ENCODE results near the gene PLEKHA7. TPM values are rescaled to one million over a fixed set of nuclear protein-coding genes. Genes with fewer than 3 reads are reported as not detected.

The PLEKHA7 gene
- total and polyA plus RNA-seq, 4 donors, result 13.3 to 31.8 (median 21.5) TPM

DNA sequence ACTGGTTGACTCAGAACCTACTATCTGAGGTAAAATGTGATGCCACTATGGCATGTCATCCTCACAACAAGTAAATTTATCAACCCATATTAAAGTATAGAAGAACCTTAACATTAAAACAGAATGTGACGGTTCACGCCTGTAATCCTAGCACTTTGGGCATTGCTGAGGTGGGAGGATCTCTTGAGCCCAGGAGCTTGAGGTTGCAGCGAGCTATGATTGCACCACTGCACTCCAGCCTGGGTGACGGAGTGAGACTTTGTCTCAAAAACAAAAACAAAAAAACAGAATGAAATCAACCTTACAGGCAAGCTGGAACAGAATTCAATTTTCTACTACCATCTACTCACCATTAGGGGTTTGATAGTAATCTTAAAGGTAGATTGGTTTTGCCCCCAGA is 86.2 kb downstream of the PLEKHA7 start:
- peaks cover 0 to 19% (median 9%) of the 10 kb centered on the region in 3 donors for H3K27me3 ChIP-seq (ENCODE audit: control insufficient read depth in 3 of 3, insufficient read depth in 3 of 3, low read length in 2 of 3)
- no peak for ATAC-seq (ENCODE audit: insufficient read depth, low FRiP score)

DNA sequence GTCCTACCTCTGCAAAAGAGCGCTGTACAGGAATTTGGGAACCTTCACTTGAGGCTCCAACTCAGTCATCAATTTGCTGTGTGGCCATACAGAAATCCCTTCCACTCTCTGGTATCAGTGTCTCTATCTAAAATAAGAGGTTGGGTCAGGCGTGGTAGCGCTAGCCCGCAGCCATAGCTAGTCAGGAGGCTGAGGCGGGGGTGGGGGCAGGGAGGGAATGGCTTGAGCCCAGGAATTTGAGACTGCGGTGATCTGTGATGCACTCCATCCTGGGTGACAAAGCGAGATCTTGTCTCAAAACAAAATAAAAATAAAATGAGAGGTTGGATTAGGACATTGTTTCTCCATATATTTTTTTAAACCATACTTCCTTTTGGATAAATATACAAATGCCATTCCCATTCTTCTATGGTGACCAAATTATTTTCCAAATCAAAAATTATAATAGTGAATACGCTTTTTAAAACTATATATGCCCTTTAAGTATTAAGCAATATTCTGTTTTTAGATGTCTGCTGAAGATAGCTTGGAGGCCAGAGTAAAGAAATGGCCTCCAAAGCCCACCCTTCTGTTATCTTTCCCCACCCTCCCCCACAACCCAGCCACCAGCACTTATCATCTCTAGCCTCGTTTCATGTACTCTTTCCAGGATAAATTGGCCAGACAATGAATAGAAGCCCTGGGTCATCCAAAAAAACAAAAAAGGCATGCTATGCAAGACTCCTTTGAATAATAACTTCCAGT is 87.2 kb downstream of the PLEKHA7 start:
- DNase-seq (no peak), ATAC-seq (ENCODE audit: insufficient read depth, low FRiP score) (no peak)
- TF ChIP-seq, protein P1, sequence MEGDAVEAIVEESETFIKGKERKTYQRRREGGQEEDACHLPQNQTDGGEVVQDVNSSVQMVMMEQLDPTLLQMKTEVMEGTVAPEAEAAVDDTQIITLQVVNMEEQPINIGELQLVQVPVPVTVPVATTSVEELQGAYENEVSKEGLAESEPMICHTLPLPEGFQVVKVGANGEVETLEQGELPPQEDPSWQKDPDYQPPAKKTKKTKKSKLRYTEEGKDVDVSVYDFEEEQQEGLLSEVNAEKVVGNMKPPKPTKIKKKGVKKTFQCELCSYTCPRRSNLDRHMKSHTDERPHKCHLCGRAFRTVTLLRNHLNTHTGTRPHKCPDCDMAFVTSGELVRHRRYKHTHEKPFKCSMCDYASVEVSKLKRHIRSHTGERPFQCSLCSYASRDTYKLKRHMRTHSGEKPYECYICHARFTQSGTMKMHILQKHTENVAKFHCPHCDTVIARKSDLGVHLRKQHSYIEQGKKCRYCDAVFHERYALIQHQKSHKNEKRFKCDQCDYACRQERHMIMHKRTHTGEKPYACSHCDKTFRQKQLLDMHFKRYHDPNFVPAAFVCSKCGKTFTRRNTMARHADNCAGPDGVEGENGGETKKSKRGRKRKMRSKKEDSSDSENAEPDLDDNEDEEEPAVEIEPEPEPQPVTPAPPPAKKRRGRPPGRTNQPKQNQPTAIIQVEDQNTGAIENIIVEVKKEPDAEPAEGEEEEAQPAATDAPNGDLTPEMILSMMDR (IDR thresholded peaks at IDR 0.05; ENCODE audit: control extremely low read depth, extremely low read depth), result no peak
- H3K9ac ChIP-seq (ENCODE audit: insufficient read depth in 1 of 2, low read length in 2 of 2), result no peak overlapping the region
- peaks cover 0 to 25% (median 9%) of the 10 kb centered on the region in 3 donors for H3K27me3 ChIP-seq (ENCODE audit: control insufficient read depth in 3 of 3, insufficient read depth in 3 of 3, low read length in 2 of 3)
- no peak overlapping the region for H3K27ac ChIP-seq (ENCODE audit: low read depth in 1 of 2, low read length in 1 of 2)
- no peaks in the 10 kb centered on the region for H3K36me3 ChIP-seq (ENCODE audit: control insufficient read depth in 4 of 4, insufficient read depth in 4 of 4, low read length in 4 of 4)
- no peak overlapping the region for H3K4me3 ChIP-seq
- no peaks in the 10 kb centered on the region for H3K9me3 ChIP-seq (ENCODE audit: control insufficient read depth in 4 of 4, insufficient read depth in 3 of 4, low read length in 3 of 4)
- peaks cover 0 to 32% (median 7%) of the 10 kb centered on the region in 5 donors for H3K4me1 ChIP-seq (ENCODE audit: control insufficient read depth in 5 of 5, insufficient read depth in 5 of 5, low read length in 5 of 5)
- 73 to 82% methylated on average over 9 of the region's 9 CpGs for WGBS, 2 donors

More for the DNA sequence above, 86.2 kb downstream of the PLEKHA7 start:
- H3K27ac ChIP-seq (ENCODE audit: low read depth in 1 of 2, low read length in 1 of 2), result no peak overlapping the region
- no peak overlapping the region for H3K4me3 ChIP-seq
- no peak overlapping the region for H3K9ac ChIP-seq (ENCODE audit: insufficient read depth in 1 of 2, low read length in 2 of 2)
- WGBS, 2 donors, result 73 to 88% methylated on average over 4 of the region's 4 CpGs
- peaks cover under 1 to 32% (median 7%) of the 10 kb centered on the region in 5 donors for H3K4me1 ChIP-seq (ENCODE audit: control insufficient read depth in 5 of 5, insufficient read depth in 5 of 5, low read length in 5 of 5)
- no peaks in the 10 kb centered on the region for H3K36me3 ChIP-seq (ENCODE audit: control insufficient read depth in 4 of 4, insufficient read depth in 4 of 4, low read length in 4 of 4)
- TF ChIP-seq, protein P1 (IDR thresholded peaks at IDR 0.05; ENCODE audit: control extremely low read depth, extremely low read depth), result no peak
- no peak for DNase-seq
- H3K9me3 ChIP-seq (ENCODE audit: control insufficient read depth in 4 of 4, insufficient read depth in 3 of 4, low read length in 3 of 4), result no peaks in the 10 kb centered on the region

DNA sequence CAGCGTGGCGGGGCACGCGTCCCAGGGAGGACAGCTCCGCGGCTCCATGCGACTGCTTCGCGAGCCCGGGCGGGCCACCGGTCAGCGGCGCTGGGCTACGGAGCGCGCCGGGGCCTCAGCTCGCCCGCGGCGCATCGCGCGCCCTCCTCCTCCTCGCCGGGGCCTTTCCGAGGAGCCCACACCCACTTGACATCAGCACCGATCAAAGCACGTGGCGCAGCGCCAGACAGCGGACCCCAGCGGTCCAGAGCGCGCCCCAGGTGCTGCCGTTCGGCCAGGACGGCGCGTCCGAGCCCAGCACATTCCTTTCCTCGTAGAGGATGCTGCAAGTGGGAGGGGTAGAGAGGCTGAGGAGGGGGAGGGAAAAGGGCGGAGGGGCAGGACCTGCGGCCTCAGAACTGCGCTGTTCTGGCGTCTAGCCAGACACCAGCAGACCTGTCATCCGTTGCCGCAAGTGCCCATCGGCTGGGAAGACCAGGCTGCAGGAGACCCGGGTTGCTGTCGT is 88.6 kb downstream of the PLEKHA7 start:
- peak; percentile 67 for ATAC-seq (ENCODE audit: insufficient read depth, low FRiP score)
- Histone ChIP-seq H3K4me1 (ENCODE audit: control insufficient read depth in 5 of 5, insufficient read depth in 5 of 5, low read length in 5 of 5) (peaks cover 0 to 32% (median 7%) of the 10 kb centered on the region in 5 donors), H3K4me3 (peak overlapping the region; percentile 42), H3K36me3 (ENCODE audit: control insufficient read depth in 4 of 4, insufficient read depth in 4 of 4, low read length in 4 of 4) (no peaks in the 10 kb centered on the region), H3K9me3 (ENCODE audit: control insufficient read depth in 4 of 4, insufficient read depth in 3 of 4, low read length in 3 of 4) (no peaks in the 10 kb centered on the region), H3K9ac (ENCODE audit: insufficient read depth in 1 of 2, low read length in 2 of 2) (no peak overlapping the region), H3K27ac (ENCODE audit: low read depth in 1 of 2, low read length in 1 of 2) (peak overlapping the region; percentile 41 to 90), H3K27me3 (ENCODE audit: control insufficient read depth in 3 of 3, insufficient read depth in 3 of 3, low read length in 2 of 3) (peaks cover 0 to 27% (median 14%) of the 10 kb centered on the region in 3 donors)
- TF ChIP-seq, protein P1 (IDR thresholded peaks at IDR 0.05; ENCODE audit: control extremely low read depth, extremely low read depth), result no peak
- WGBS, 2 donors, result 1 to 2% methylated on average over 48 to 52 of the region's 52 CpGs
- DNase-seq, result peak; percentile 53 to 61 (median 56)

Measured in lung (tissue), 12 donors.